ENCODE measurements around the gene R3HDM2. TPM values are rescaled to one million over a fixed set of nuclear protein-coding genes. Genes with fewer than 3 reads are reported as not detected.

The R3HDM2 gene
- polyA plus RNA-seq, 1 donor: 117 TPM

Other genes with a start within 250 kb of the R3HDM2 start
- gene NXPH4, start 214.2 kb downstream of the R3HDM2 start, polyA plus RNA-seq (ENCODE audit: insufficient read length): 4.2 TPM
- gene SHMT2, start 201.3 kb downstream of the R3HDM2 start, polyA plus RNA-seq (ENCODE audit: insufficient read length): 71.6 TPM
- gene STAC3, start 179.9 kb downstream of the R3HDM2 start, polyA plus RNA-seq (ENCODE audit: insufficient read length): 9.2 TPM
- gene INHBC, start 3.7 kb upstream of the R3HDM2 start, polyA plus RNA-seq (ENCODE audit: insufficient read length): 0.27 TPM
- gene INHBE, start 24.3 kb upstream of the R3HDM2 start, polyA plus RNA-seq (ENCODE audit: insufficient read length): 0.95 TPM
- 23.9 TPM for gene GLI1, start 28.7 kb upstream of the R3HDM2 start, polyA plus RNA-seq (ENCODE audit: insufficient read length)
- 2.6 TPM for gene ARHGAP9, start 48.8 kb upstream of the R3HDM2 start, polyA plus RNA-seq (ENCODE audit: insufficient read length)
- gene MARS1, start 57.0 kb upstream of the R3HDM2 start, polyA plus RNA-seq (ENCODE audit: insufficient read length): 138 TPM
- 25.4 TPM for gene DDIT3, start 89.5 kb upstream of the R3HDM2 start, polyA plus RNA-seq (ENCODE audit: insufficient read length)
- gene MBD6, start 91.8 kb upstream of the R3HDM2 start, polyA plus RNA-seq (ENCODE audit: insufficient read length): 73.5 TPM
- 171 TPM for gene DCTN2, start 116.1 kb upstream of the R3HDM2 start, polyA plus RNA-seq (ENCODE audit: insufficient read length)
- 0.42 TPM for gene KIF5A, start 119.0 kb upstream of the R3HDM2 start, polyA plus RNA-seq (ENCODE audit: insufficient read length)
- gene PIP4K2C, start 160.1 kb upstream of the R3HDM2 start, polyA plus RNA-seq (ENCODE audit: insufficient read length): 43.4 TPM
- 65.0 TPM for gene DTX3, start 173.8 kb upstream of the R3HDM2 start, polyA plus RNA-seq (ENCODE audit: insufficient read length)
- 30.5 TPM for gene ARHGEF25, start 180.4 kb upstream of the R3HDM2 start, polyA plus RNA-seq (ENCODE audit: insufficient read length)
- 0.80 TPM for gene B4GALNT1, start 202.2 kb upstream of the R3HDM2 start, polyA plus RNA-seq (ENCODE audit: insufficient read length)

Data from left kidney (tissue), 1 donor.